K562 (cell line): ENCODE data around the gene NMNAT3. TPM values are rescaled to one million over a fixed set of nuclear protein-coding genes. Genes with fewer than 3 reads are reported as not detected.

Experiments
- ATAC-seq: fragments of 200-7000 bp; cut with Tn5 transposase; 3 replicates; pipeline ENCODE4 v1.9.1; 2020; ENCODE audit warnings: moderate library complexity
- BruUV-seq: library from RNA; stranded (reverse); fragments of 400-500 nt; replicated peaks from 2 replicates; lab custom pipeline; 2021; lab: Mats Ljungman, UMichigan
- CTCF ChIA-PET: fragments of 300-600 bp; formaldehyde crosslinking; extraction: SDS; loops from one replicate; lab custom pipeline; 2021; ENCODE audit warnings: low intra/inter-chr PET ratio; lab: Yijun Ruan, JAX
- POLR2A ChIA-PET: fragments of 300-600, 350-650 bp; sonication (Branson Sonifier 250); formaldehyde crosslinking; extraction: SDS; loops from one replicate; lab custom pipeline; 2021; ENCODE audit warnings: antibody characterized with exemption, inconsistent platforms; lab: Yijun Ruan, JAX
- DNase-seq, 4 experiments: peaks; one replicate each; pipeline versions ENCODE4 v3.0.0 to v3.0.0-alpha.2; 2011 to 2018; ENCODE audit warnings: low spot score in 3 of 4, mixed read lengths in 3 of 4; ENCODE audit errors: extremely low read depth in 1 of 4
- FAIRE-seq: peaks from 2 replicates; lab custom pipeline; 2011; peaks lifted over from hg19 to GRCh38; lab: Jason Lieb, UNC
- H2AFZ ChIP-seq: 2 replicates; pipeline ENCODE4 v1.6.0; 2011; ENCODE audit warnings: low read depth, low read length, control low read depth, inconsistent platforms
- H3K27ac ChIP-seq: fragments of 200-600 bp; 3 replicates; pipeline ENCODE4 v1.8.0; 2011; ENCODE audit warnings: low read depth, mild to moderate bottlenecking, control low read depth, inconsistent platforms, low read length, moderate library complexity, mixed read lengths; ENCODE audit errors: extremely low read depth
- H3K27me3 ChIP-seq, 2 experiments: fragments of 300-600 bp in 1 of 2; 2 replicates in 1 of 2; 3 replicates in 1 of 2; pipeline versions ENCODE4 v1.6.0 to v1.8.0; 2011; ENCODE audit warnings: inconsistent platforms in 2 of 2, low read length in 2 of 2, mild to moderate bottlenecking in 1 of 2, mixed read lengths in 1 of 2, moderate library complexity in 1 of 2; ENCODE audit not compliant: control insufficient read depth in 2 of 2, insufficient read depth in 2 of 2
- H3K36me3 ChIP-seq: fragments of 300-600 bp; 3 replicates; pipeline ENCODE4 v1.8.0; 2011; ENCODE audit warnings: mild to moderate bottlenecking, low read length, inconsistent platforms; ENCODE audit not compliant: control insufficient read depth, insufficient read depth
- H3K4me1 ChIP-seq, 2 experiments: fragments of 200-600 bp in 1 of 2; replicated peaks in 1 of 2; 2 replicates in 1 of 2; 3 replicates in 1 of 2; pipeline versions ENCODE4 v1.5.1 to v1.8.0; 2011; ENCODE audit warnings: inconsistent platforms in 2 of 2, low read length in 2 of 2, mild to moderate bottlenecking in 1 of 2, mixed read lengths in 1 of 2, moderate library complexity in 1 of 2; ENCODE audit not compliant: control insufficient read depth in 2 of 2, insufficient read depth in 2 of 2
- H3K4me2 ChIP-seq: 2 replicates; pipeline ENCODE4 v1.6.1; 2011; ENCODE audit warnings: low read length, control low read depth, inconsistent platforms, mixed read lengths; ENCODE audit not compliant: insufficient read depth
- H3K4me3 ChIP-seq: fragments of 200-600 bp; sonication (generic), shearing (Covaris generic); 2 replicates; pipeline ENCODE4 v1.5.1; 2016; ENCODE audit warnings: control low read depth, inconsistent platforms
- H3K79me2 ChIP-seq: fragments of 200-600 bp; 3 replicates; pipeline ENCODE4 v1.8.0; 2011; ENCODE audit warnings: low read length, inconsistent platforms; ENCODE audit not compliant: control insufficient read depth, insufficient read depth
- H3K9ac ChIP-seq, 2 experiments: 2 replicates each; pipeline versions ENCODE4 v1.6.0 to v1.6.1; 2011; ENCODE audit warnings: low read depth in 2 of 2, low read length in 2 of 2, control low read depth in 1 of 2, inconsistent platforms in 1 of 2, mild to moderate bottlenecking in 1 of 2, mixed read lengths in 1 of 2; ENCODE audit not compliant: insufficient read depth in 1 of 2
- H3K9me1 ChIP-seq: one replicate; pipeline ENCODE4 v1.6.0; 2011; ENCODE audit warnings: inconsistent platforms, mild to moderate bottlenecking, low read length, moderate library complexity; ENCODE audit not compliant: control insufficient read depth, insufficient read depth
- H3K9me3 ChIP-seq: replicated peaks from 2 replicates; pipeline ENCODE4 v1.5.1; 2011; ENCODE audit warnings: low read depth, low read length, inconsistent platforms; ENCODE audit not compliant: control insufficient read depth, insufficient read depth
- H4K20me1 ChIP-seq: replicated peaks from 2 replicates; pipeline ENCODE4 v1.6.1; 2011; ENCODE audit warnings: low read length, inconsistent platforms, mixed read lengths; ENCODE audit not compliant: control insufficient read depth, insufficient read depth
- BACH1 ChIP-seq: fragments of 200-800 bp; sonication (Bioruptor generic); IDR thresholded peaks from 2 replicates; pipeline ENCODE4 v1.6.1; 2016; ENCODE audit warnings: missing genetic modification characterization, missing compliant biosample characterization
- CBFB ChIP-seq: sonication (generic); formaldehyde crosslinking; IDR thresholded peaks from 2 replicates; pipeline ENCODE4 v1.4.0; 2020; ENCODE audit warnings: mild to moderate bottlenecking, missing genetic modification reagents
- GABPB2 ChIP-seq: fragments of 250-450 bp; sonication (Bioruptor Pico); conservative IDR thresholded peaks from 2 replicates; pipeline ENCODE4 v1.5.1; 2021; ENCODE audit warnings: mild to moderate bottlenecking
- HLTF ChIP-seq: fragments of 450-650 bp; IDR thresholded peaks from 2 replicates; pipeline ENCODE4 v1.6.1; 2016
- HNRNPL ChIP-seq: fragments of 200-400 bp; formaldehyde crosslinking; IDR thresholded peaks from 2 replicates; pipeline ENCODE4 v1.6.1; 2017; ENCODE audit warnings: low read depth, mild to moderate bottlenecking, low read length
- KAT7 ChIP-seq: sonication (generic); formaldehyde crosslinking; IDR thresholded peaks from 2 replicates; pipeline ENCODE4 v1.8.0; 2022; ENCODE audit warnings: missing genetic modification reagents, mild to moderate bottlenecking, borderline replicate concordance
- KDM1A ChIP-seq, 2 experiments: fragments of 450-650 bp; IDR thresholded peaks; 2 replicates each; pipeline ENCODE4 v1.6.1; 2016; ENCODE audit warnings: mild to moderate bottlenecking in 2 of 2
- NR3C1 ChIP-seq: sonication (generic); formaldehyde crosslinking; IDR thresholded peaks from 2 replicates; pipeline ENCODE4 v1.8.1; 2022; ENCODE audit warnings: missing genetic modification reagents
- RCOR1 ChIP-seq, 2 experiments: IDR thresholded peaks; 2 replicates each; pipeline ENCODE4 v1.6.1; 2012; ENCODE audit warnings: low read depth in 2 of 2, low read length in 2 of 2, borderline replicate concordance in 1 of 2, improper control_type of control experiment in 1 of 2
- SNRNP70 ChIP-seq: fragments of 200-400 bp; formaldehyde crosslinking; optimal IDR thresholded peaks from 2 replicates; pipeline ENCODE3; 2017; ENCODE audit warnings: low read depth, low read length
- ZNF232 ChIP-seq: sonication (generic); formaldehyde crosslinking; IDR thresholded peaks from 2 replicates; pipeline ENCODE4 v1.8.0; 2022; ENCODE audit warnings: mild to moderate bottlenecking, missing genetic modification reagents
- WGBS: fragments of 100-300 bp; shearing (Covaris generic); methylation state at CpG from one replicate; pipeline ENCODE4 v1.1.6; 2016; ENCODE audit warnings: low coverage, mixed read lengths; ENCODE audit not compliant: insufficient coverage; ENCODE audit errors: missing lambda C conversion rate; 5-methylcytosine and 5-hydroxymethylcytosine counted together
- in situ Hi-C: fragments of 300-500 bp; cut with MboI; formaldehyde crosslinking; loops from 4 replicates; pipeline ENCODE4 v1.15.0; 2018; ENCODE audit warnings: inconsistent platforms, mixed read lengths
- intact Hi-C: fragments of 100-400 bp; cut with micrococcal nuclease; formaldehyde crosslinking; loops from 2 replicates; pipeline ENCODE4 v1.14.2; 2022
- polyA plus RNA-seq, 8 experiments: library from polyadenylated mRNA; depleted of rRNA in 4 of 8; stranded (reverse) in 5 of 8; unstranded in 3 of 8; fragments of >200 nt; fragmentation: Nextera tagmentation in 2 of 8; fragmentation: Illumina TruSeq in 1 of 8; extraction: Ambion mirVana in 2 of 8; extraction: Trizol in 1 of 8; gene quantifications; 2 replicates each; pipeline versions ENCODE4 v1.2.1 to v1.2.3, GENCODE V29; 2011 to 2014; ENCODE audit warnings: inconsistent platforms in 1 of 8, missing spikeins in 1 of 8
- total RNA-seq, 7 experiments: library from RNA; depleted of rRNA in 6 of 7; stranded (reverse); fragments of >200 nt in 6 of 7; fragmentation: Illumina TruSeq in 2 of 7; extraction: Trizol in 2 of 7; gene quantifications; 2 replicates each; pipeline versions ENCODE4 v1.2.1 to v1.2.3, GENCODE V29; 2011 to 2021; ENCODE audit warnings: low replicate concordance in 1 of 7
- TF ChIP-seq, protein P1 (sequence below): fragments of 200-800 bp; sonication (Bioruptor generic); IDR thresholded peaks from 2 replicates; pipeline ENCODE4 v1.6.1; 2016; ENCODE audit warnings: missing genetic modification characterization, missing compliant biosample characterization

Gene NMNAT3
- total and polyA plus RNA-seq, 9 of the 15 experiments (the other 6 are each of a cell fraction or from before 2014, with no cell fraction given), result 2.3 to 12.5 (median 6.6) TPM

DNA sequence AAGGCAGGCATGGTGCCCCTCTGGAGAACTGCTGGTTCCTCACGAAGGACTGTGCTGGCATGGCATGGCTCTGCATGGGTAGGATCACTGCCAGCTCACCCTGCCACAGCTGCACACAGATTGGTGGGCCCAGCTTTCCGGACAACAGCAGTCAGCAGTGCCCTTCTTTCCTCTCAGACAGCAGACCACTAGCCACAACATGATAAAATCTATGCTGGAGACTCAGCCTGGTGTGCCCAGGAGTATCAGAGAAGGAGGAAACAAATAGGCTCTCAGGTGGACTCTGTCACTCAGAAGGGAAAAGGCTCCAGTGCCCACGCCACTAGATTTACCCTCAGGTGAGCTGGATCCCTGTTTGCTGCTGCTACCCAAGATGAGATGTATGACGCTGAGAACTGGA, 4.9 kb downstream of the NMNAT3 start (continued):
- TF ChIP-seq, protein P1, sequence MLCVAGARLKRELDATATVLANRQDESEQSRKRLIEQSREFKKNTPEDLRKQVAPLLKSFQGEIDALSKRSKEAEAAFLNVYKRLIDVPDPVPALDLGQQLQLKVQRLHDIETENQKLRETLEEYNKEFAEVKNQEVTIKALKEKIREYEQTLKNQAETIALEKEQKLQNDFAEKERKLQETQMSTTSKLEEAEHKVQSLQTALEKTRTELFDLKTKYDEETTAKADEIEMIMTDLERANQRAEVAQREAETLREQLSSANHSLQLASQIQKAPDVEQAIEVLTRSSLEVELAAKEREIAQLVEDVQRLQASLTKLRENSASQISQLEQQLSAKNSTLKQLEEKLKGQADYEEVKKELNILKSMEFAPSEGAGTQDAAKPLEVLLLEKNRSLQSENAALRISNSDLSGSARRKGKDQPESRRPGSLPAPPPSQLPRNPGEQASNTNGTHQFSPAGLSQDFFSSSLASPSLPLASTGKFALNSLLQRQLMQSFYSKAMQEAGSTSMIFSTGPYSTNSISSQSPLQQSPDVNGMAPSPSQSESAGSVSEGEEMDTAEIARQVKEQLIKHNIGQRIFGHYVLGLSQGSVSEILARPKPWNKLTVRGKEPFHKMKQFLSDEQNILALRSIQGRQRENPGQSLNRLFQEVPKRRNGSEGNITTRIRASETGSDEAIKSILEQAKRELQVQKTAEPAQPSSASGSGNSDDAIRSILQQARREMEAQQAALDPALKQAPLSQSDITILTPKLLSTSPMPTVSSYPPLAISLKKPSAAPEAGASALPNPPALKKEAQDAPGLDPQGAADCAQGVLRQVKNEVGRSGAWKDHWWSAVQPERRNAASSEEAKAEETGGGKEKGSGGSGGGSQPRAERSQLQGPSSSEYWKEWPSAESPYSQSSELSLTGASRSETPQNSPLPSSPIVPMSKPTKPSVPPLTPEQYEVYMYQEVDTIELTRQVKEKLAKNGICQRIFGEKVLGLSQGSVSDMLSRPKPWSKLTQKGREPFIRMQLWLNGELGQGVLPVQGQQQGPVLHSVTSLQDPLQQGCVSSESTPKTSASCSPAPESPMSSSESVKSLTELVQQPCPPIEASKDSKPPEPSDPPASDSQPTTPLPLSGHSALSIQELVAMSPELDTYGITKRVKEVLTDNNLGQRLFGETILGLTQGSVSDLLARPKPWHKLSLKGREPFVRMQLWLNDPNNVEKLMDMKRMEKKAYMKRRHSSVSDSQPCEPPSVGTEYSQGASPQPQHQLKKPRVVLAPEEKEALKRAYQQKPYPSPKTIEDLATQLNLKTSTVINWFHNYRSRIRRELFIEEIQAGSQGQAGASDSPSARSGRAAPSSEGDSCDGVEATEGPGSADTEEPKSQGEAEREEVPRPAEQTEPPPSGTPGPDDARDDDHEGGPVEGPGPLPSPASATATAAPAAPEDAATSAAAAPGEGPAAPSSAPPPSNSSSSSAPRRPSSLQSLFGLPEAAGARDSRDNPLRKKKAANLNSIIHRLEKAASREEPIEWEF, result no peak
- TF ChIP-seq HLTF, result no peak
- no peak for TF ChIP-seq CBFB
- no peak for TF ChIP-seq HNRNPL

GRCh38 chr3:139671863-139672646, 5.7 kb downstream of the NMNAT3 start:
- in situ Hi-C loops, result no loop called here
- no peak overlapping the region for H3K9ac ChIP-seq
- no peak for TF ChIP-seq KAT7 (CRISPR knock-in tag)
- no peak for TF ChIP-seq SNRNP70
- TF ChIP-seq ZNF232, result no peak
- TF ChIP-seq GABPB2 (CRISPR knock-in tag), result no peak
- no peak for TF ChIP-seq NR3C1 (CRISPR knock-in tag)
- no peak for TF ChIP-seq BACH1
- TF ChIP-seq RCOR1 (IDR thresholded peaks at IDR 0.05; ENCODE audit: borderline replicate concordance in 1 of 2, low read depth in 2 of 2, low read length in 2 of 2), result no peak
- no peak for TF ChIP-seq KDM1A (IDR thresholded peaks at IDR 0.05)
- H3K4me3 ChIP-seq, result no peak overlapping the region
- H2AFZ ChIP-seq, result no peak overlapping the region
- ChIA-PET POLR2A (no interaction called here), CTCF (no interaction called here)
- BruUV-seq, result no TSS peak
- no peaks in the 10 kb centered on the region for H3K27me3 ChIP-seq
- intact Hi-C loops, result no loop called here
- ATAC-seq, result no peak
- H3K4me1 ChIP-seq, result peaks cover 0 to 8% of the 10 kb centered on the region in 2 experiments; a peak in 2 of 5 replicates
- no peaks in the 10 kb centered on the region for H3K36me3 ChIP-seq
- no peak overlapping the region for H3K4me2 ChIP-seq
- H3K27ac ChIP-seq, result no peak overlapping the region
- DNase-seq, result no peak
- no peak for FAIRE-seq
- H3K9me1 ChIP-seq, result no peaks in the 10 kb centered on the region
- H3K9me3 ChIP-seq, result no peaks in the 10 kb centered on the region
- WGBS, result 13% methylated on average over 7 of the region's 7 CpGs
- no peaks in the 10 kb centered on the region for H4K20me1 ChIP-seq
- H3K79me2 ChIP-seq, result peaks cover 5% of the 10 kb centered on the region; the same call in 1 of the 3 replicates
